Measurements from ENCODE around the gene TIGD4.

DNA sequence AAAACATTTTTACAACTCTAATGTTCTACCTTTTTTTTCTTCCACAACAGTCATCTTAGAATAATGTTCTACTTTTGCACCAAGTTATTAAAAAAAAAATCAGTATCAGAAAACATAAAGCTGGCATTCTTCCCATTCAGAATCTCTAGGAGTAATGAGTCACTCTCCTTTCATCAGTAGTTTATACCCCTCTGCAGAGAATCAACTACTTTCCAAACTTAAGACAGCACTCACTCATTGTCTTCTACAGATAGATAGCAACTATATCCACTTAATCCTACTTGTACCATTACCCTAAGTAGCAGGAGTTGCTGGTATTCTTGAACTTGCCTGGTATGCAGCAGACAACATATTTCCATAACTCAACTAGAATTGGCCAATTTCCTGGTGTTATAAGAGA, 3.2 kb downstream of the TIGD4 start:
- TF ChIP-seq POLR2A (IDR thresholded peaks at IDR 0.05) = no peak
- TF ChIP-seq, protein P1, sequence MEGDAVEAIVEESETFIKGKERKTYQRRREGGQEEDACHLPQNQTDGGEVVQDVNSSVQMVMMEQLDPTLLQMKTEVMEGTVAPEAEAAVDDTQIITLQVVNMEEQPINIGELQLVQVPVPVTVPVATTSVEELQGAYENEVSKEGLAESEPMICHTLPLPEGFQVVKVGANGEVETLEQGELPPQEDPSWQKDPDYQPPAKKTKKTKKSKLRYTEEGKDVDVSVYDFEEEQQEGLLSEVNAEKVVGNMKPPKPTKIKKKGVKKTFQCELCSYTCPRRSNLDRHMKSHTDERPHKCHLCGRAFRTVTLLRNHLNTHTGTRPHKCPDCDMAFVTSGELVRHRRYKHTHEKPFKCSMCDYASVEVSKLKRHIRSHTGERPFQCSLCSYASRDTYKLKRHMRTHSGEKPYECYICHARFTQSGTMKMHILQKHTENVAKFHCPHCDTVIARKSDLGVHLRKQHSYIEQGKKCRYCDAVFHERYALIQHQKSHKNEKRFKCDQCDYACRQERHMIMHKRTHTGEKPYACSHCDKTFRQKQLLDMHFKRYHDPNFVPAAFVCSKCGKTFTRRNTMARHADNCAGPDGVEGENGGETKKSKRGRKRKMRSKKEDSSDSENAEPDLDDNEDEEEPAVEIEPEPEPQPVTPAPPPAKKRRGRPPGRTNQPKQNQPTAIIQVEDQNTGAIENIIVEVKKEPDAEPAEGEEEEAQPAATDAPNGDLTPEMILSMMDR (IDR thresholded peaks at IDR 0.05) = no peak

Measured in uterus (tissue), 2 donors.